ES-I3 (cell line): ENCODE measurements around the gene MRPL11.
"Not testable (repeated sequence)": the region's sequence is repeated elsewhere in the genome, so short reads cannot be mapped to it uniquely, and the experiment has no call there.

ENCODE experiments used
- H3K36me3 ChIP-seq: 2 replicates; pipeline ENCODE4 v1.6.1; 2013; ENCODE audit warnings: mild to moderate bottlenecking, low read length, control low read depth, moderate library complexity; ENCODE audit not compliant: insufficient read depth
- H3K4me1 ChIP-seq: 2 replicates; pipeline ENCODE4 v1.6.1; 2013; ENCODE audit warnings: mild to moderate bottlenecking, control low read depth, low read length; ENCODE audit not compliant: insufficient read depth
- H3K9ac ChIP-seq: 2 replicates; pipeline ENCODE4 v1.6.1; 2013; ENCODE audit warnings: low read depth, mild to moderate bottlenecking, low read length, moderate library complexity
- H3K9me3 ChIP-seq: 2 replicates; pipeline ENCODE4 v1.6.1; 2013; ENCODE audit warnings: mild to moderate bottlenecking, low read length, moderate library complexity; ENCODE audit not compliant: control insufficient read depth, insufficient read depth

MRPL11 gene

GRCh38 chr11:66459138-66459778, 20.6 kb upstream of the MRPL11 start:
- no peaks in the 10 kb centered on the region for H3K9me3 ChIP-seq
- no peaks in the 10 kb centered on the region for H3K36me3 ChIP-seq
- H3K4me1 ChIP-seq: no peaks in the 10 kb centered on the region
- H3K9ac ChIP-seq: no peak overlapping the region

- Histone ChIP-seq H3K9ac (no peak overlapping the region), H3K36me3 (no peaks in the 10 kb centered on the region), H3K4me1 (no peaks in the 10 kb centered on the region), H3K9me3 (no peaks in the 10 kb centered on the region)
These were observed 19.2 kb upstream of the MRPL11 start for GRCh38 chr11:66457826-66458225.

- no peak overlapping the region for H3K9ac ChIP-seq
- no peaks in the 10 kb centered on the region for H3K36me3 ChIP-seq
- H3K9me3 ChIP-seq: no peaks in the 10 kb centered on the region
- no peaks in the 10 kb centered on the region for H3K4me1 ChIP-seq
These were observed 16.2 kb upstream of the MRPL11 start for GRCh38 chr11:66454828-66455227.

DNA sequence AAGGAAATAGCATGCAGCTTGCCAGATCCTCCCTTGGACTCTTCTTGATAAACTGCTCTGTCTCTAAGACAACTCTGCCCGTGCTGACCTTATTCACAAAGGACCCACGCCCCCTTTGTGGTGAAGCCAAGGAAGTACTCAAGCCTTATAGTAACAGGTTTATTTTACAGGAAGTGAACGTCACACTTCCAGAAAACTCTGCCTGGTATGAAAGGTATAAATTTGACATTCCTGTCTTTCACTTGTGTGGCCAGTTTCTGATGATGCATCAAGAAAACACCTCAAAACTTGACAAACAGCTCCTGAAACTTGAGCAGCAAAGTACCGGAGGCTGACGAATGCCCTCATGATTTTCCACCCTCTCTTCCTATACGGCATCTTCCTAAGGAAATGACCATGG, 15.6 kb upstream of the MRPL11 start:
- H3K9ac ChIP-seq: no peak overlapping the region
- no peaks in the 10 kb centered on the region for H3K4me1 ChIP-seq
- no peaks in the 10 kb centered on the region for H3K9me3 ChIP-seq
- no peaks in the 10 kb centered on the region for H3K36me3 ChIP-seq

DNA sequence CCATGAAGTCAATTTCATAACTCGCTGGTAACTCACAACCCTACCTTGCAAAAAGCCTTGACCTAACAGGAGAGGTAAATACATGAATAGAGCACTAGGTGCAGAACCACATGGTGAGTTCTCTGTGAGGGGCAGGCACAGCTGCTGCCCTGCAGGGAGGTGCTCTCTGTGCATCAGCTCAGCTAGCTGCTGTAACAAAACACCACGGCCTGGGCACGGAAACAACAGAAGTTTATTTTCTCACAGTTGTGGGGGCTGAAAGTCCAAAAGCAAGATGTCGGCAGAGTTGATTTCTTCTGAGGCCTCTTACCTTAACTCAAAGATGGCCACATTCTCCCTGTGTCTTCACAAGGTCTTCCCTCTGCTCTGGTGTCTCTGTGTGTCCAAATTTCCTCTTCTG, 13.0 kb upstream of the MRPL11 start:
- Histone ChIP-seq H3K9ac (no peak overlapping the region), H3K9me3 (no peaks in the 10 kb centered on the region), H3K36me3 (no peaks in the 10 kb centered on the region), H3K4me1 (no peaks in the 10 kb centered on the region)

DNA sequence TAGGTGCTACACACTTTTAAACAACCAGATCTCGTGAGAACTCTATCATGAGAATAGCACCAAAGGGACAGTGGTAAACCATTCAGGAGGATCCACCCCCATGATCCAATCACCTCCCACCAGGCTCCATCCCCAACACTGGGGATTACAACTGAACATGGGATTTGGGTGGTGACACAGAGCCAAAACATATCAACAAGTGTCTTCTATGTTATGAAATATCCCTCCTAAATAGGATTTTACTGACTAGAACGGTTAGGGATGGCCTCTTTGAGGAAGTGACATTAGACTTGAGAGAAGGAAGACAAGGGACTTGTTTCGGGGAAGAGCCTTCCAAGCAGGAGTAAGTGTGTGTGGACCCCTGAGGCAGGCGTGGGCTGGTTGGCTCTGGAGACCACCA, 11.9 kb upstream of the MRPL11 start:
- H3K4me1 ChIP-seq: no peaks in the 10 kb centered on the region
- no peaks in the 10 kb centered on the region for H3K9me3 ChIP-seq
- no peaks in the 10 kb centered on the region for H3K36me3 ChIP-seq
- H3K9ac ChIP-seq: no peak overlapping the region

DNA sequence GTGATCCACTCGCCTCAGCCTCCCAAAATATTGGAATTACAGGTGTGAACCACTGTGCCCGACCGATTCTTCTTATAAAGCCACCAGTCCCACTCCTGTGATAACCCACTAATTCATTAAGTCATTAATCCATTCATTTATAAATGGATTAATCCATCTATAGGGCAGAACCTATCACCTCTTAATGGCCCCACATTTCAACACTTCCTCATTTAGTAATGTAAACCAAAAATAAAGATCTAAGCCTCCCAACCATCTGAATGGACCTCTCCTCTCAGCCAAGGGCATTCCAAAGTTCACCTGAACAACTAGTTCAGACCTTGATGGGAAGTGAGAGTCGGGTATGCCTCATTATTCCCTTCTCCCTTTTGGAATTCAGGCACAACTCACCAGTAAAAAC, 9.9 kb upstream of the MRPL11 start:
- Histone ChIP-seq H3K4me1 (no peaks in the 10 kb centered on the region), H3K36me3 (no peaks in the 10 kb centered on the region), H3K9ac (no peak overlapping the region), H3K9me3 (peaks cover under 1% of the 10 kb centered on the region)

DNA sequence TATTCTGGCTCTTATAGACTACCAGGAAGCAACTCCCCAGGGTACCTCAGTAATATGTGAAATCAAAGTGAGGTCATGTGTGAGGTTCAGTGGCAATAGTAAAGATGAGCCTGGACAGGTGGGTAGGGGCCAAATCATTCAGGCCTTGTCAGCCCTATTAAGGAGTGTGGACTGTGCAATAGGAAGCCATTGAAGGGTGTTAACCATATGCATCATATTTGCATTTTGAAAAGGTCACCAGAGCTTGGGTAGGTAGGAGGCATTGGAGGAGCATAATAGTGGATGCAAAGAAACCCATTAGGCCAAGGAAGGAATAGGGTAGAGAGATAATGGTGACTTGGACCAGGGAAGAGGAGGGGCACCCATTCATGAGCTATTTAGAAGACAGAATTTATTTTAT, 8.4 kb upstream of the MRPL11 start:
- Histone ChIP-seq H3K36me3 (no peaks in the 10 kb centered on the region), H3K9me3 (peaks cover 7% of the 10 kb centered on the region), H3K4me1 (no peaks in the 10 kb centered on the region), H3K9ac (no peak overlapping the region)

- no peaks in the 10 kb centered on the region for H3K36me3 ChIP-seq
- H3K9ac ChIP-seq: no peak overlapping the region
- H3K9me3 ChIP-seq: peaks cover 7% of the 10 kb centered on the region
- H3K4me1 ChIP-seq: no peaks in the 10 kb centered on the region
These were observed 5.0 kb upstream of the MRPL11 start for GRCh38 chr11:66443602-66444001.

- H3K36me3 ChIP-seq, H3K9me3 ChIP-seq, H3K4me1 ChIP-seq, H3K9ac ChIP-seq: not testable (repeated sequence)
These were observed 2.3 kb upstream of the MRPL11 start for GRCh38 chr11:66440940-66441282.

DNA sequence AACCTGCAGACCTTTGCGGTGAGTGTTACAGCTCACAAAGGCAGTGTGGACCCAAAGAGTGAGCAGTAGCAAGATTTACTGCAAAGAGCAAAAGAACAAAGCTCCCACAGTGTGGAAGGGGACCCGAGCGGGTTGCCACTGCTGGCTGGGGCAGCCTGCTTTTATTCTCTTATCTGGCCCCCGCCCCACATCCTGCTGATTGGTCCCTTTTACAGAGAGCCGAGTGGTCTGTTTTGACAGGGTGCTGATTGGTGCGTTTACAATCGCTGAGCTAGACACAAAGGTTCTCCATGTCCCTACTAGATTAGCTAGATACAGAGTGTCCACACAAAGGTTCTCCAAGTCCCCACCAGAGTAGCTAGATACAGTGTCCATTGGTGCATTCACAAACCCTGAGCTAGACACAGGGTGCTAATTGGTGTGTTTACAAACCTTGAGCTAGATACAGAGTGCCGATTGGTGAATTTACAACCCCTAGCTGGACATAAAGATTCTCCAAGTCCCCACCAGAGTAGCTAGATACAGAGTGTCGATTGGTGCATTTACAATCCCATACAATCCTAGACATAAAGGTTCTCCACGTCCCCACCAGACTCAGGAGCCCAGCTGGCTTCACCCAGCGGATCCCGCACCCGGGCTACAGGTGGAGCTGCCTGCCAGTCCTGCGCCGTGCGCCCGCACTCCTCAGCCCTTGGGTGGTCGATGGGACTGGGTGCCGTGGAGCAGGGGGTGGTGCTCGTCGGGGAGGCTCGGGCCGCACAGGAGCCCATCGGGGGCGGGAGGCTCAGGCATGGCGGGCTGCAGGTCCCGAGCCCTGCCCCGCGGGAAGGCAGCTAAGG, 1.7 kb upstream of the MRPL11 start:
- not testable (repeated sequence) for H3K9me3 ChIP-seq, H3K9ac ChIP-seq

DNA sequence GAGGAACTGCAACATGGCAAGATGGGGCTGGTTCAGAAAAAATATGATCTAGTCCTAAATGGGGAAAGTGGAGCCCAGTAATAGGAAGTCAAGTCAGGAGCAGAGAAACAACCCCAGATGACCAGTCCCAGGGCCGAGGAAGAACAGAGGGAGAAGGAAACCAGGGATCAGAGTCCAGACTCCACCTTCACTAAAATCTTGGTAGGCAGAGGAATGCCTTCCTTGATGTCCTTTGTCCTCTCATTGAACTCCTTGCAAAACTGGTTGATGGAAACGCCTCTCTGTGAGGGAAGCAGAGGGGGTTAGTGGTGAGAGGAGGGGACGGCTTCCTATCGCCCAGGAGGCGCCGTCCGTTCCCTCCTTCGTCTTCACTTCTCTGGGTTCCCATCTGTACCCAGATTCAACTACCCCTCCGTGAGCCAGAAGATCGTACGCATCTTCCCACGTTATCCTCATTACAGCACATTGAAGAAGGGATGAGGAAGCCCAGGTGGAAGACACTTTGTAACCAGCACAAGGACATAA, 607 bp downstream of the MRPL11 start:
- Histone ChIP-seq H3K4me1 (no peaks in the 10 kb centered on the region), H3K9me3 (peaks cover 3% of the 10 kb centered on the region; the same call in 1 of the 2 replicates), H3K36me3 (peaks cover 10% of the 10 kb centered on the region; the same call in 1 of the 2 replicates), H3K9ac (peak overlapping the region; percentile 84)

More for the DNA sequence above, 1.7 kb upstream of the MRPL11 start:
- not testable (repeated sequence) for H3K36me3 ChIP-seq, H3K4me1 ChIP-seq

DNA sequence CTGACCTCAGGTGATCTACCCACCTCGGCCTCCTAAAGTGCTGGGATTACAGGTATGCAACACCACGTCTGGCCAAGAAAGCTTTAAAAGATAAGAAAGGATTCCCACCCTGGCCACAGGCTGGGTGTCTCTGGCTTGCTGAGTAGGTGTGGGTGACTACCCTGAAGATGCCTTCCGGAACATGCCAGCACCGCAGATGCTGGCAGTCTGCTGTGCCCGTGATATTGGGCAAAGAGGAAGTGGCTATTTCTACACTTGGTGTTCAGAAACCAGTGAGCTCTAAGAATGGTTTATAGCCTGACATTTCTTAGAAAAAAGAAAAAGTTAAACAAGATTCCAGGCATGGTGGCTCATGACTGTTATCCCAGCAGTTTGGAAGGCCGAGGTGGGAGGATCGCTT, 6.1 kb downstream of the MRPL11 start:
- Histone ChIP-seq H3K9ac (no peak overlapping the region), H3K4me1 (no peaks in the 10 kb centered on the region), H3K9me3 (no peaks in the 10 kb centered on the region), H3K36me3 (peaks cover 10% of the 10 kb centered on the region; the same call in 1 of the 2 replicates)

DNA sequence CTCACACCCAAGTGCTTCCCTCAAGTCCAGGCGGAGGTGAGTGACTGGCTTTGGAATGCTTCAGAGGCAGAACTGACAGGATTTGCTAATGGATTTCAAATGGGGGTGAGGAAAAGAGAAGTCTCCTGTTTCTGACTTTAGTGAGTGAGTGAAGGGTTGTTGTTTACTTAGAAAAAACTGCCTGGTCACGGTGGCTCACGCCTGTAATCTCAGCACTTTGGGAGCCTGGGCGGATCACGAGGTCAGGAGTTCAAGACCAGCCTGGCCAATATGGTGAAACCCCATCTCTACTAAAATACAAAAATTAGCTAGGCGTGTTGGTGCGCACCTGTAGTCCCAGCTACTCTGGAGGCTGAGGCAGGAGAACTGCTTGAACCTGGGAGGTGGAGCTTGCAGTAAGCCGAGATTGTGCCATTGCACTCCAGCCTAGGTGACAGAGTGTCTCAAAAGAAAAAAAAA, 6.7 kb downstream of the MRPL11 start:
- not testable (repeated sequence) for H3K4me1 ChIP-seq, H3K9ac ChIP-seq, H3K9me3 ChIP-seq
- peaks cover 10% of the 10 kb centered on the region; the same call in 1 of the 2 replicates for H3K36me3 ChIP-seq

- not testable (repeated sequence) for H3K9ac ChIP-seq, H3K9me3 ChIP-seq
- peaks cover 10% of the 10 kb centered on the region; the same call in 1 of the 2 replicates for H3K36me3 ChIP-seq
These were observed 7.4 kb downstream of the MRPL11 start for GRCh38 chr11:66431287-66431686.

More at GRCh38 chr11:66431287-66431686, 7.4 kb downstream of the MRPL11 start:
- not testable (repeated sequence) for H3K4me1 ChIP-seq
